ENCODE results near the gene LHFPL6.

GRCh38 chr13:39587939-39588338 is 15.1 kb downstream of the LHFPL6 start:
- TF ChIP-seq GATA2 (IDR thresholded peaks at IDR 0.05; ENCODE audit: low read depth, low read length) (no peak), GATA3 (IDR thresholded peaks at IDR 0.05; ENCODE audit: low read depth, low read length) (no peak)
